HepG2 (cell line): Measurements from ENCODE around the gene CIROP. TPM values are rescaled to one million over a fixed set of nuclear protein-coding genes. Genes with fewer than 3 reads are reported as not detected.
A peak's percentile ranks its signal among the peaks of the same experiment; 100 is the strongest.

Experiments used
- CEBPB ChIP-seq: IDR thresholded peaks from 2 replicates; pipeline ENCODE4 v1.6.1; 2011; ENCODE audit warnings: low read depth, low read length, improper control_type of control experiment, borderline replicate concordance
- HMG20A ChIP-seq: IDR thresholded peaks from 2 replicates; pipeline ENCODE4 v1.6.1; 2016; ENCODE audit warnings: borderline replicate concordance
- KMT2A ChIP-seq: sonication (generic); formaldehyde crosslinking; IDR thresholded peaks from 2 replicates; pipeline ENCODE4 v1.4.0; 2020; ENCODE audit warnings: missing genetic modification reagents
- MIER2 ChIP-seq: IDR thresholded peaks from 2 replicates; pipeline ENCODE4 v1.6.1; 2016; ENCODE audit warnings: missing biosample characterization, missing genetic modification reagents
- SIN3A ChIP-seq: IDR thresholded peaks from 2 replicates; pipeline ENCODE4 v1.6.1; 2011; ENCODE audit warnings: low read depth, mild to moderate bottlenecking, control low read depth, low read length, borderline replicate concordance
- SP2 ChIP-seq: sonication (generic); formaldehyde crosslinking; IDR thresholded peaks from 2 replicates; pipeline ENCODE4 v1.5.1; 2020; ENCODE audit warnings: mild to moderate bottlenecking, missing genetic modification reagents
- SUZ12 ChIP-seq: fragments of 150-350 bp; IDR thresholded peaks from 2 replicates; pipeline ENCODE4 v1.6.1; 2014; ENCODE audit warnings: low read depth, low read length
- ZBTB38 ChIP-seq: sonication (generic); formaldehyde crosslinking; IDR thresholded peaks from 2 replicates; pipeline ENCODE4 v1.5.1; 2020; ENCODE audit warnings: mild to moderate bottlenecking, missing genetic modification reagents
- ZNF503 ChIP-seq: sonication (generic); formaldehyde crosslinking; IDR thresholded peaks from 2 replicates; pipeline ENCODE4 v1.4.0; 2020; ENCODE audit warnings: missing genetic modification reagents
- ZNF557 ChIP-seq: sonication (generic); formaldehyde crosslinking; IDR thresholded peaks from 2 replicates; pipeline ENCODE4 v1.4.0; 2020; ENCODE audit warnings: missing genetic modification reagents
- ZNF607 ChIP-seq: sonication (generic); formaldehyde crosslinking; IDR thresholded peaks from 2 replicates; pipeline ENCODE4 v1.5.1; 2020; ENCODE audit warnings: missing genetic modification reagents, mild to moderate bottlenecking, borderline replicate concordance
- polyA plus RNA-seq, 8 experiments: library from polyadenylated mRNA; depleted of rRNA in 3 of 8; stranded (reverse) in 7 of 8; unstranded in 1 of 8; fragments of >200 nt; fragmentation: Illumina TruSeq in 4 of 8; extraction: Trizol in 4 of 8; gene quantifications; 2 replicates each; pipeline versions ENCODE4 v1.2.1 to v1.2.3, GENCODE V29; 2011 to 2016; ENCODE audit warnings: low read depth in 4 of 8, missing spikeins in 1 of 8, mixed read lengths in 1 of 8; ENCODE audit not compliant: insufficient read depth in 1 of 8
- total RNA-seq, 5 experiments: library from RNA; depleted of rRNA; stranded (reverse); fragments of >200 nt; fragmentation: Illumina TruSeq; extraction: Trizol; gene quantifications; 2 replicates each; pipeline ENCODE4 v1.2.3, GENCODE V29; 2016; ENCODE audit warnings: low read depth in 1 of 5
- TF ChIP-seq, protein P1 (sequence below): sonication (generic); formaldehyde crosslinking; IDR thresholded peaks from 2 replicates; pipeline ENCODE4 v1.5.1; 2020; ENCODE audit warnings: missing genetic modification reagents, mild to moderate bottlenecking, borderline replicate concordance
- TF ChIP-seq, protein P2 (sequence below): sonication (generic); formaldehyde crosslinking; IDR thresholded peaks from 2 replicates; pipeline ENCODE4 v1.5.0; 2020; ENCODE audit warnings: mild to moderate bottlenecking, missing genetic modification reagents, borderline replicate concordance
- TF ChIP-seq, protein P3 (sequence below): fragments of 450-650 bp; IDR thresholded peaks from 2 replicates; pipeline ENCODE4 v1.6.1; 2017; ENCODE audit warnings: mild to moderate bottlenecking
- TF ChIP-seq, protein P4 (sequence below): sonication (generic); formaldehyde crosslinking; IDR thresholded peaks from 2 replicates; pipeline ENCODE4 v1.5.0; 2020; ENCODE audit warnings: mild to moderate bottlenecking, missing genetic modification reagents

Gene CIROP
- total and polyA plus RNA-seq, 2 of the 13 experiments (the other 11 are each of a cell fraction or from before 2014, with no cell fraction given) = 0.07 TPM; not detected in 1

DNA sequence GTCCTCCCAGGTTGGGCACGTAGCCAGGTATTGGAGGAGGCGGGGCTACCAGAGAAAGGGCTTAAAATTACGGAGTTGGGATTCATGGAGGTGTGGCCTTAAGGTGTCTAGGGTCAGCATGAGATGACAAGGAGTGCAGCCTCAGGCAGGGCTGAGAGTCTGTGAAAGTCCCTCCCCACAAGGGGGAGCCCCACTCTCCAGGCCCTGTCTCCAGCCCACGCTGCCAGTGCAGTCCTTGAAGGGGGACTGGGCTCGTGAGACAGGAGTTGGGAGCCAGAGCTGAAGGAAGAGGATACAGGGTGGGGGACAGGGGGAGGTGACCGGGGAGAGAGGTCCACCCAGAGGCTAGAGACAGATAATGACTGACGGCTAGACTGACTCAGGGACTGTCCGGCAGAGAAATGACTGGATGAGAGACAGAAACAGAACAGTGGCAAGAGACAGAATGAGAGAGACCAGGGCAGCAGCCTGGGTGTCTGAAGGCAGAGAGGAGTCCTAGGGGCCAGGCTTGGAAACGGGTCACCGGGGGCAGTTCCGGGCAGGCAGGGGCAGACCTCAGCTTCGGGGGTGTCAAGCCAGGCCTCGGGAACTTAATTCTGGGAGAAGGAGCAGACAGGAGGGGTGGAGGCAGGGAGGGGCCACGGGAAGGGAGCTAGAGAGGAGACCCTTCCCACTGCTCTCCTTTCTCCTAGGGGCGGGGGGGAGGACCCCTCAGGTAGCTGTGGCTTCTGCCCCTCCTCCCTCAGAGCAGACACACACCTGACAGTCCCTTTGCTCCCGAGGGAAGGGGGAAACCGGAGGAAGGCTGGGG is 48.4 kb downstream of the CIROP start (continued):
- TF ChIP-seq, protein P1, sequence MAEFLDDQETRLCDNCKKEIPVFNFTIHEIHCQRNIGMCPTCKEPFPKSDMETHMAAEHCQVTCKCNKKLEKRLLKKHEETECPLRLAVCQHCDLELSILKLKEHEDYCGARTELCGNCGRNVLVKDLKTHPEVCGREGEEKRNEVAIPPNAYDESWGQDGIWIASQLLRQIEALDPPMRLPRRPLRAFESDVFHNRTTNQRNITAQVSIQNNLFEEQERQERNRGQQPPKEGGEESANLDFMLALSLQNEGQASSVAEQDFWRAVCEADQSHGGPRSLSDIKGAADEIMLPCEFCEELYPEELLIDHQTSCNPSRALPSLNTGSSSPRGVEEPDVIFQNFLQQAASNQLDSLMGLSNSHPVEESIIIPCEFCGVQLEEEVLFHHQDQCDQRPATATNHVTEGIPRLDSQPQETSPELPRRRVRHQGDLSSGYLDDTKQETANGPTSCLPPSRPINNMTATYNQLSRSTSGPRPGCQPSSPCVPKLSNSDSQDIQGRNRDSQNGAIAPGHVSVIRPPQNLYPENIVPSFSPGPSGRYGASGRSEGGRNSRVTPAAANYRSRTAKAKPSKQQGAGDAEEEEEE (CRISPR knock-in tag) = no peak
- TF ChIP-seq ZNF557 (CRISPR knock-in tag) (no peak), ZNF607 (CRISPR knock-in tag) (no peak), ZNF503 (CRISPR knock-in tag) (no peak), MIER2 (CRISPR knock-in tag) (peak; percentile 72), ZBTB38 (CRISPR knock-in tag) (peak; percentile 69; the same call in 1 of the 2 replicates), HMG20A (CRISPR knock-in tag) (no peak), CEBPB (no peak), SIN3A (no peak), SP2 (no peak; the same call in 1 of the 2 replicates), SUZ12 (no peak), KMT2A (CRISPR knock-in tag) (peak; percentile 61; the same call in 1 of the 2 replicates)
- TF ChIP-seq, protein P2, sequence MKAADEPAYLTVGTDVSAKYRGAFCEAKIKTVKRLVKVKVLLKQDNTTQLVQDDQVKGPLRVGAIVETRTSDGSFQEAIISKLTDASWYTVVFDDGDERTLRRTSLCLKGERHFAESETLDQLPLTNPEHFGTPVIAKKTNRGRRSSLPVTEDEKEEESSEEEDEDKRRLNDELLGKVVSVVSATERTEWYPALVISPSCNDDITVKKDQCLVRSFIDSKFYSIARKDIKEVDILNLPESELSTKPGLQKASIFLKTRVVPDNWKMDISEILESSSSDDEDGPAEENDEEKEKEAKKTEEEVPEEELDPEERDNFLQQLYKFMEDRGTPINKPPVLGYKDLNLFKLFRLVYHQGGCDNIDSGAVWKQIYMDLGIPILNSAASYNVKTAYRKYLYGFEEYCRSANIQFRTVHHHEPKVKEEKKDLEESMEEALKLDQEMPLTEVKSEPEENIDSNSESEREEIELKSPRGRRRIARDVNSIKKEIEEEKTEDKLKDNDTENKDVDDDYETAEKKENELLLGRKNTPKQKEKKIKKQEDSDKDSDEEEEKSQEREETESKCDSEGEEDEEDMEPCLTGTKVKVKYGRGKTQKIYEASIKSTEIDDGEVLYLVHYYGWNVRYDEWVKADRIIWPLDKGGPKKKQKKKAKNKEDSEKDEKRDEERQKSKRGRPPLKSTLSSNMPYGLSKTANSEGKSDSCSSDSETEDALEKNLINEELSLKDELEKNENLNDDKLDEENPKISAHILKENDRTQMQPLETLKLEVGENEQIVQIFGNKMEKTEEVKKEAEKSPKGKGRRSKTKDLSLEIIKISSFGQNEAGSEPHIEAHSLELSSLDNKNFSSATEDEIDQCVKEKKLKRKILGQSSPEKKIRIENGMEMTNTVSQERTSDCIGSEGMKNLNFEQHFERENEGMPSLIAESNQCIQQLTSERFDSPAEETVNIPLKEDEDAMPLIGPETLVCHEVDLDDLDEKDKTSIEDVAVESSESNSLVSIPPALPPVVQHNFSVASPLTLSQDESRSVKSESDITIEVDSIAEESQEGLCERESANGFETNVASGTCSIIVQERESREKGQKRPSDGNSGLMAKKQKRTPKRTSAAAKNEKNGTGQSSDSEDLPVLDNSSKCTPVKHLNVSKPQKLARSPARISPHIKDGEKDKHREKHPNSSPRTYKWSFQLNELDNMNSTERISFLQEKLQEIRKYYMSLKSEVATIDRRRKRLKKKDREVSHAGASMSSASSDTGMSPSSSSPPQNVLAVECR (CRISPR knock-in tag) = peak; percentile 50; the same call in 1 of the 2 replicates
- TF ChIP-seq, protein P3, sequence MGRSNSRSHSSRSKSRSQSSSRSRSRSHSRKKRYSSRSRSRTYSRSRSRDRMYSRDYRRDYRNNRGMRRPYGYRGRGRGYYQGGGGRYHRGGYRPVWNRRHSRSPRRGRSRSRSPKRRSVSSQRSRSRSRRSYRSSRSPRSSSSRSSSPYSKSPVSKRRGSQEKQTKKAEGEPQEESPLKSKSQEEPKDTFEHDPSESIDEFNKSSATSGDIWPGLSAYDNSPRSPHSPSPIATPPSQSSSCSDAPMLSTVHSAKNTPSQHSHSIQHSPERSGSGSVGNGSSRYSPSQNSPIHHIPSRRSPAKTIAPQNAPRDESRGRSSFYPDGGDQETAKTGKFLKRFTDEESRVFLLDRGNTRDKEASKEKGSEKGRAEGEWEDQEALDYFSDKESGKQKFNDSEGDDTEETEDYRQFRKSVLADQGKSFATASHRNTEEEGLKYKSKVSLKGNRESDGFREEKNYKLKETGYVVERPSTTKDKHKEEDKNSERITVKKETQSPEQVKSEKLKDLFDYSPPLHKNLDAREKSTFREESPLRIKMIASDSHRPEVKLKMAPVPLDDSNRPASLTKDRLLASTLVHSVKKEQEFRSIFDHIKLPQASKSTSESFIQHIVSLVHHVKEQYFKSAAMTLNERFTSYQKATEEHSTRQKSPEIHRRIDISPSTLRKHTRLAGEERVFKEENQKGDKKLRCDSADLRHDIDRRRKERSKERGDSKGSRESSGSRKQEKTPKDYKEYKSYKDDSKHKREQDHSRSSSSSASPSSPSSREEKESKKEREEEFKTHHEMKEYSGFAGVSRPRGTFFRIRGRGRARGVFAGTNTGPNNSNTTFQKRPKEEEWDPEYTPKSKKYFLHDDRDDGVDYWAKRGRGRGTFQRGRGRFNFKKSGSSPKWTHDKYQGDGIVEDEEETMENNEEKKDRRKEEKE = no peak
- TF ChIP-seq, protein P4, sequence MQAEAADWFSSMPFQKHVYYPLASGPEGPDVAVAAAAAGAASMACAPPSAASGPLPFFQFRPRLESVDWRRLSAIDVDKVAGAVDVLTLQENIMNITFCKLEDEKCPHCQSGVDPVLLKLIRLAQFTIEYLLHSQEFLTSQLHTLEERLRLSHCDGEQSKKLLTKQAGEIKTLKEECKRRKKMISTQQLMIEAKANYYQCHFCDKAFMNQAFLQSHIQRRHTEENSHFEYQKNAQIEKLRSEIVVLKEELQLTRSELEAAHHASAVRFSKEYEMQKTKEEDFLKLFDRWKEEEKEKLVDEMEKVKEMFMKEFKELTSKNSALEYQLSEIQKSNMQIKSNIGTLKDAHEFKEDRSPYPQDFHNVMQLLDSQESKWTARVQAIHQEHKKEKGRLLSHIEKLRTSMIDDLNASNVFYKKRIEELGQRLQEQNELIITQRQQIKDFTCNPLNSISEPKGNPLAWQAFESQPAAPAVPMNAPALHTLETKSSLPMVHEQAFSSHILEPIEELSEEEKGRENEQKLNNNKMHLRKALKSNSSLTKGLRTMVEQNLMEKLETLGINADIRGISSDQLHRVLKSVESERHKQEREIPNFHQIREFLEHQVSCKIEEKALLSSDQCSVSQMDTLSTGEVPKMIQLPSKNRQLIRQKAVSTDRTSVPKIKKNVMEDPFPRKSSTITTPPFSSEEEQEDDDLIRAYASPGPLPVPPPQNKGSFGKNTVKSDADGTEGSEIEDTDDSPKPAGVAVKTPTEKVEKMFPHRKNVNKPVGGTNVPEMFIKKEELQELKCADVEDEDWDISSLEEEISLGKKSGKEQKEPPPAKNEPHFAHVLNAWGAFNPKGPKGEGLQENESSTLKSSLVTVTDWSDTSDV (CRISPR knock-in tag) = peak; percentile 11; the same call in 1 of the 2 replicates
